Measurements from ENCODE around the gene MBTPS1.
"Not testable (repeated sequence)": the region's sequence is repeated elsewhere in the genome, so short reads cannot be mapped to it uniquely, and the experiment has no call there.

Gene MBTPS1

GRCh38 chr16:84136331-84137125 is 19.8 kb upstream of the MBTPS1 start:
- no peak for DNase-seq

- no peak for DNase-seq
Observed at GRCh38 chr16:84132527-84133285, 16.0 kb upstream of the MBTPS1 start.

GRCh38 chr16:84131117-84131516 is 14.4 kb upstream of the MBTPS1 start:
- DNase-seq: no peak

- no peak for DNase-seq
Observed at GRCh38 chr16:84124257-84125073, 7.7 kb upstream of the MBTPS1 start.

GRCh38 chr16:84121007-84121406 is 4.3 kb upstream of the MBTPS1 start:
- DNase-seq: no peak

GRCh38 chr16:84120023-84120422 is 3.3 kb upstream of the MBTPS1 start:
- DNase-seq: no peak

- no peak for DNase-seq
Observed at GRCh38 chr16:84119368-84119767, 2.6 kb upstream of the MBTPS1 start.

- not testable (repeated sequence) for DNase-seq
Observed at GRCh38 chr16:84118315-84118714, 1.6 kb upstream of the MBTPS1 start.

- DNase-seq: no peak
Observed at GRCh38 chr16:84117494-84117843, 727 bp upstream of the MBTPS1 start.

GRCh38 chr16:84115919-84116719 is 623 bp downstream of the MBTPS1 start:
- no peak for DNase-seq

- not testable (repeated sequence) for DNase-seq
Observed at GRCh38 chr16:84111949-84112348, 4.8 kb downstream of the MBTPS1 start.

- DNase-seq: no peak
Observed at GRCh38 chr16:84111525-84111924, 5.2 kb downstream of the MBTPS1 start.

GRCh38 chr16:84110527-84110926 is 6.2 kb downstream of the MBTPS1 start:
- DNase-seq: no peak

GRCh38 chr16:84109598-84110335 is 7.0 kb downstream of the MBTPS1 start:
- DNase-seq: no peak

GRCh38 chr16:84107921-84108320 is 8.8 kb downstream of the MBTPS1 start:
- no peak for DNase-seq

GRCh38 chr16:84105948-84106740 is 10.6 kb downstream of the MBTPS1 start:
- no peak for DNase-seq

GRCh38 chr16:84105301-84105815 is 11.4 kb downstream of the MBTPS1 start:
- DNase-seq: no peak

- no peak for DNase-seq
Observed at GRCh38 chr16:84104231-84104630, 12.5 kb downstream of the MBTPS1 start.

GRCh38 chr16:84103678-84104077 is 13.1 kb downstream of the MBTPS1 start:
- DNase-seq: no peak

- DNase-seq: no peak
Observed at GRCh38 chr16:84098939-84099338, 17.8 kb downstream of the MBTPS1 start.
